Measurements from ENCODE around the gene ORMDL1. TPM values are rescaled to one million over a fixed set of nuclear protein-coding genes. Genes with fewer than 3 reads are reported as not detected.

Gene ORMDL1
- total and polyA plus RNA-seq, 2 of the 13 experiments (the other 11 are each of a cell fraction or from before 2014, with no cell fraction given) = 67.5 to 160 TPM

GRCh38 chr2:189783927-189784867 is at the start of gene ORMDL1, which contains the start of gene PMS1 (continued):
- TF ChIP-seq ZNF451 (CRISPR knock-in tag; IDR thresholded peaks at IDR 0.05) (peak; percentile 93), SIX4 (CRISPR knock-in tag; IDR thresholded peaks at IDR 0.05) (peak; percentile 10; the same call in 1 of the 2 replicates), AGO2 (optimal IDR thresholded peaks at IDR 0.05; ENCODE audit: low read depth, low read length) (peak; percentile 96), CTCF (CRISPR knock-in tag; IDR thresholded peaks at IDR 0.05) (no peak; the same call in 1 of the 2 replicates), ZFAT (CRISPR knock-in tag; conservative IDR thresholded peaks at IDR 0.05) (peak; percentile 80), CENPX (CRISPR knock-in tag; IDR thresholded peaks at IDR 0.05) (no peak), ZNF30 (CRISPR knock-in tag; IDR thresholded peaks at IDR 0.05) (peak; percentile 93; the same call in 1 of the 2 replicates), MBD4 (IDR thresholded peaks at IDR 0.05; ENCODE audit: borderline replicate concordance, low read length) (no peak), RAD51 (IDR thresholded peaks at IDR 0.05; ENCODE audit: borderline replicate concordance) (no peak), ZSCAN9 (CRISPR knock-in tag; IDR thresholded peaks at IDR 0.05; ENCODE audit: borderline replicate concordance) (peak; percentile 16; the same call in 1 of the 2 replicates), ZNF430 (CRISPR knock-in tag; IDR thresholded peaks at IDR 0.05) (peak; percentile 97), NR1H2 (CRISPR knock-in tag; IDR thresholded peaks at IDR 0.05; ENCODE audit: borderline replicate concordance, low read depth) (peak; percentile 71; the same call in 1 of the 2 replicates), JDP2 (CRISPR knock-in tag; IDR thresholded peaks at IDR 0.05; ENCODE audit: borderline replicate concordance) (peak; percentile 62; the same call in 1 of the 2 replicates), ZBTB21 (CRISPR knock-in tag; IDR thresholded peaks at IDR 0.05) (peak; percentile 37), HIVEP1 (CRISPR knock-in tag; IDR thresholded peaks at IDR 0.05) (peak; percentile 96), ATF7 (IDR thresholded peaks at IDR 0.05) (no peak), ATF7 (CRISPR knock-in tag; IDR thresholded peaks at IDR 0.05) (peak; percentile 83), MTF2 (CRISPR knock-in tag; IDR thresholded peaks at IDR 0.05; ENCODE audit: borderline replicate concordance) (peak; percentile 42), SAFB2 (CRISPR knock-in tag; IDR thresholded peaks at IDR 0.05; ENCODE audit: borderline replicate concordance, low read depth) (no peak; the same call in none of the 2 replicates), NR2F1 (CRISPR knock-in tag; IDR thresholded peaks at IDR 0.05) (no peak), ZBTB14 (CRISPR knock-in tag; IDR thresholded peaks at IDR 0.05) (peak; percentile 97), SMYD3 (CRISPR knock-in tag; IDR thresholded peaks at IDR 0.05) (peak; percentile 97), ZNF703 (CRISPR knock-in tag; IDR thresholded peaks at IDR 0.05; ENCODE audit: borderline replicate concordance) (peak; percentile 53; the same call in 1 of the 2 replicates), STAG1 (CRISPR knock-in tag; IDR thresholded peaks at IDR 0.05) (peak; percentile 16; the same call in 1 of the 2 replicates), ZZZ3 (CRISPR knock-in tag; IDR thresholded peaks at IDR 0.05; ENCODE audit: borderline replicate concordance) (peak; percentile 66), ATAD3A (CRISPR knock-in tag; IDR thresholded peaks at IDR 0.05) (no peak)
